HepG2 (cell line): ENCODE measurements around the gene TPD52L2. TPM values are rescaled to one million over a fixed set of nuclear protein-coding genes. Genes with fewer than 3 reads are reported as not detected.
A peak's percentile ranks its signal among the peaks of the same experiment; 100 is the strongest.

Source experiments
- E2F1 ChIP-seq: sonication (generic); formaldehyde crosslinking; IDR thresholded peaks from 2 replicates; pipeline ENCODE4 v1.5.0; 2020; ENCODE audit warnings: missing genetic modification reagents
- GMEB2 ChIP-seq: IDR thresholded peaks from 2 replicates; pipeline ENCODE4 v1.6.1; 2016; ENCODE audit warnings: missing biosample characterization, missing genetic modification reagents, low read depth
- IKZF5 ChIP-seq: IDR thresholded peaks from 2 replicates; pipeline ENCODE4 v1.6.1; 2018; ENCODE audit warnings: missing genetic modification reagents, mild to moderate bottlenecking, missing compliant biosample characterization
- NFIB ChIP-seq: sonication (generic); formaldehyde crosslinking; IDR thresholded peaks from 2 replicates; pipeline ENCODE4 v1.9.0; 2021; ENCODE audit warnings: missing genetic modification reagents, mild to moderate bottlenecking, borderline replicate concordance
- NFIC ChIP-seq: IDR thresholded peaks from 2 replicates; pipeline ENCODE4 v1.6.1; 2012; ENCODE audit warnings: mild to moderate bottlenecking, low read length, inconsistent platforms
- NRL ChIP-seq: sonication (generic); formaldehyde crosslinking; IDR thresholded peaks from 2 replicates; pipeline ENCODE4 v1.5.0; 2020; ENCODE audit warnings: missing genetic modification reagents, mild to moderate bottlenecking, moderate library complexity, borderline replicate concordance
- ONECUT2 ChIP-seq: sonication (generic); formaldehyde crosslinking; IDR thresholded peaks from 2 replicates; pipeline ENCODE4 v1.4.0; 2020; ENCODE audit warnings: missing genetic modification reagents
- RBM22 ChIP-seq: fragments of 200-400 bp; formaldehyde crosslinking; optimal IDR thresholded peaks from 2 replicates; pipeline ENCODE3; 2017; ENCODE audit warnings: mild to moderate bottlenecking, low read length, moderate library complexity
- SIN3A ChIP-seq: IDR thresholded peaks from 2 replicates; pipeline ENCODE4 v1.6.1; 2011; ENCODE audit warnings: low read depth, mild to moderate bottlenecking, control low read depth, low read length, borderline replicate concordance
- TAF1 ChIP-seq: sonication (generic); formaldehyde crosslinking; IDR thresholded peaks from 2 replicates; pipeline ENCODE4 v1.4.0; 2020; ENCODE audit warnings: missing genetic modification reagents
- TBL1XR1 ChIP-seq: fragments of 150-350 bp; IDR thresholded peaks from 2 replicates; pipeline ENCODE4 v1.6.1; 2014; ENCODE audit warnings: borderline replicate concordance, low read length; ENCODE audit not compliant: partially characterized antibody
- TFAP4 ChIP-seq: sonication (generic); IDR thresholded peaks from 2 replicates; pipeline ENCODE4 v1.6.1; 2016; ENCODE audit warnings: low read depth, borderline replicate concordance
- YEATS2 ChIP-seq: sonication (generic); formaldehyde crosslinking; IDR thresholded peaks from 2 replicates; pipeline ENCODE4 v1.4.0; 2020; ENCODE audit warnings: missing genetic modification reagents, borderline replicate concordance
- ZNF142 ChIP-seq: sonication (generic); formaldehyde crosslinking; IDR thresholded peaks from 2 replicates; pipeline ENCODE4 v1.4.0; 2020; ENCODE audit warnings: missing genetic modification reagents
- ZNF296 ChIP-seq: sonication (generic); formaldehyde crosslinking; conservative IDR thresholded peaks from 2 replicates; pipeline ENCODE4 v1.5.0; 2020; ENCODE audit warnings: mild to moderate bottlenecking, missing genetic modification reagents
- ZNF468 ChIP-seq: sonication (generic); formaldehyde crosslinking; IDR thresholded peaks from 2 replicates; pipeline ENCODE4 v1.8.0; 2022; ENCODE audit warnings: mild to moderate bottlenecking, moderate library complexity, missing genetic modification reagents
- ZNF761 ChIP-seq: sonication (generic); formaldehyde crosslinking; conservative IDR thresholded peaks from 2 replicates; pipeline ENCODE4 v1.4.0; 2020; ENCODE audit warnings: mild to moderate bottlenecking, missing genetic modification reagents
- ZNF782 ChIP-seq: sonication (generic); formaldehyde crosslinking; IDR thresholded peaks from 2 replicates; pipeline ENCODE4 v1.4.0; 2020; ENCODE audit warnings: missing genetic modification reagents, mild to moderate bottlenecking, borderline replicate concordance
- ZNF792 ChIP-seq: IDR thresholded peaks from 2 replicates; pipeline ENCODE4 v1.6.1; 2016
- polyA plus RNA-seq, 8 experiments: library from polyadenylated mRNA; depleted of rRNA in 3 of 8; stranded (reverse) in 7 of 8; unstranded in 1 of 8; fragments of >200 nt; fragmentation: Illumina TruSeq in 4 of 8; extraction: Trizol in 4 of 8; gene quantifications; 2 replicates each; pipeline versions ENCODE4 v1.2.1 to v1.2.3, GENCODE V29; 2011 to 2016; ENCODE audit warnings: low read depth in 4 of 8, missing spikeins in 1 of 8, mixed read lengths in 1 of 8; ENCODE audit not compliant: insufficient read depth in 1 of 8
- total RNA-seq, 5 experiments: library from RNA; depleted of rRNA; stranded (reverse); fragments of >200 nt; fragmentation: Illumina TruSeq; extraction: Trizol; gene quantifications; 2 replicates each; pipeline ENCODE4 v1.2.3, GENCODE V29; 2016; ENCODE audit warnings: low read depth in 1 of 5

Gene TPD52L2
- total and polyA plus RNA-seq, 2 of the 13 experiments (the other 11 are each of a cell fraction or from before 2014, with no cell fraction given), result 156 to 184 TPM

GRCh38 chr20:63831993-63832686 is 32.9 kb upstream of the TPD52L2 start (continued):
- TF ChIP-seq ZNF142 (peak; percentile 74), ZNF468 (0 out of 2 replicates have a peak, but pooled peaks have one; percentile 62), YEATS2 (CRISPR knock-in tag) (no peak), ZNF782 (CRISPR knock-in tag) (no peak), ZNF296 (CRISPR knock-in tag) (no peak), ZNF761 (no peak), ONECUT2 (no peak), RBM22 (no peak), NFIB (CRISPR knock-in tag) (0 out of 2 replicates have a peak, but pooled peaks have one; percentile 37), ZNF792 (CRISPR knock-in tag) (0 out of 2 replicates have a peak, but pooled peaks have one; percentile 34), NRL (peak; percentile 98), NFIC (no peak), IKZF5 (CRISPR knock-in tag) (0 out of 2 replicates have a peak, but pooled peaks have one; percentile 47), TBL1XR1 (no peak), TAF1 (CRISPR knock-in tag) (peak; percentile 57; the same call in 1 of the 2 replicates), E2F1 (CRISPR knock-in tag) (peak; percentile 56), TFAP4 (0 out of 2 replicates have a peak, but pooled peaks have one; percentile 12), SIN3A (no peak), GMEB2 (CRISPR knock-in tag) (no peak)
